Sciatic nerve (tissue), 2 donors: ENCODE results near the gene EFCAB8. TPM values are rescaled to one million over a fixed set of nuclear protein-coding genes. Genes with fewer than 3 reads are reported as not detected.

Experiments used
- ATAC-seq: fragments of 200-7000 bp; cut with Tn5 transposase; one replicate; pipeline ENCODE4 v1.9.1; 2020; ENCODE audit warnings: mild to moderate bottlenecking, moderate library complexity
- DNase-seq: peaks from one replicate; pipeline ENCODE4 v3.0.0-alpha.2; 2020; ENCODE audit warnings: low spot score
- intact Hi-C: fragments of 100-400 bp; cut with DNase I; formaldehyde crosslinking; loops from one replicate; pipeline ENCODE4 v1.14.2; 2022
- total RNA-seq: library from RNA; stranded (reverse); fragmentation: NEBNext Ultra II Directional; extraction: Animal tissue kit (Norgen Biotek cat#: 25700); gene quantifications from one replicate; pipeline ENCODE4 v1.2.1, GENCODE V29; 2021
- donor health status: DM: no; HTN: no; CAD: no.
- donor health status: DM: no; HTN: no; CAD: no.

EFCAB8 gene
- total RNA-seq, 1 donor from 2014 or later = 1.1 TPM

GRCh38 chr20:32906200-32906599 lies 47.5 kb downstream of the EFCAB8 start:
- ATAC-seq (no peak), DNase-seq (no peak)
- intact Hi-C loops = loop anchor here (10.0 kb wide), 2 partner anchors 169 to 399 kb away; partner anchors contain the start of gene BPIFB4

GRCh38 chr20:32906871-32907495 lies 48.3 kb downstream of the EFCAB8 start:
- DNase-seq = no peak
- ATAC-seq = no peak
- intact Hi-C loops = loop anchor here (10.0 kb wide), 2 partner anchors 168 to 398 kb away; partner anchors contain the start of gene BPIFB4

- DNase-seq (no peak), ATAC-seq (no peak)
- intact Hi-C loops = loop anchor here (10.0 kb wide), 2 partner anchors 167 to 397 kb away; partner anchors contain the start of gene BPIFB4
Observed at GRCh38 chr20:32907886-32908285, 49.2 kb downstream of the EFCAB8 start.

- intact Hi-C loops = loop anchor here (10.0 kb wide), 2 partner anchors 166 to 396 kb away; partner anchors contain the start of gene BPIFB4
- DNase-seq (no peak), ATAC-seq (no peak)
Observed at GRCh38 chr20:32908334-32909292, 49.9 kb downstream of the EFCAB8 start.

GRCh38 chr20:32909451-32909850 lies 50.7 kb downstream of the EFCAB8 start:
- ATAC-seq (no peak), DNase-seq (no peak)
- intact Hi-C loops = loop anchor here (10.0 kb wide), 2 partner anchors 165 to 395 kb away; partner anchors contain the start of gene BPIFB4

GRCh38 chr20:32909896-32910571 lies 51.3 kb downstream of the EFCAB8 start:
- no peak for ATAC-seq
- intact Hi-C loops = loop anchor here (10.0 kb wide), 2 partner anchors 165 to 395 kb away; partner anchors contain the start of gene BPIFB4
- no peak for DNase-seq

- intact Hi-C loops = no loop called here
- ATAC-seq = no peak
- DNase-seq = no peak
Observed at GRCh38 chr20:32911355-32911754, 52.6 kb downstream of the EFCAB8 start.

- ATAC-seq = no peak
- no peak for DNase-seq
- intact Hi-C loops = no loop called here
Observed at GRCh38 chr20:32912688-32913087, 54.0 kb downstream of the EFCAB8 start.

GRCh38 chr20:32914031-32914430 lies 55.3 kb downstream of the EFCAB8 start:
- no peak for ATAC-seq
- intact Hi-C loops = no loop called here
- no peak for DNase-seq

GRCh38 chr20:32917191-32917950 lies 58.6 kb downstream of the EFCAB8 start:
- intact Hi-C loops = no loop called here
- DNase-seq (peak; percentile 31), ATAC-seq (no peak)

GRCh38 chr20:32918296-32918695 lies 59.6 kb downstream of the EFCAB8 start:
- intact Hi-C loops = no loop called here

GRCh38 chr20:32918751-32919150 lies 60.0 kb downstream of the EFCAB8 start:
- ATAC-seq (no peak), DNase-seq (no peak)
- intact Hi-C loops = no loop called here

More at GRCh38 chr20:32918296-32918695, 59.6 kb downstream of the EFCAB8 start:
- ATAC-seq = no peak
- peak; percentile 38 for DNase-seq

- ATAC-seq (no peak), DNase-seq (peak; percentile 48)
- intact Hi-C loops = no loop called here
Observed at GRCh38 chr20:32920066-32920465, 61.3 kb downstream of the EFCAB8 start.

- DNase-seq (no peak), ATAC-seq (no peak)
- intact Hi-C loops = no loop called here
Observed at GRCh38 chr20:32920530-32921298, 62.0 kb downstream of the EFCAB8 start.

- DNase-seq (no peak), ATAC-seq (no peak)
- intact Hi-C loops = no loop called here
Observed at GRCh38 chr20:32922466-32922865, 63.7 kb downstream of the EFCAB8 start.

GRCh38 chr20:32924781-32925180 lies 66.1 kb downstream of the EFCAB8 start:
- intact Hi-C loops = no loop called here
- no peak for DNase-seq
- ATAC-seq = no peak

- ATAC-seq (no peak), DNase-seq (no peak)
- intact Hi-C loops = no loop called here
Observed at GRCh38 chr20:32925481-32926196, 66.9 kb downstream of the EFCAB8 start.
